Activated CD4-positive, CD25-positive, alpha-beta regulatory T cell treated with anti-CD3 and anti-CD28 coated beads, Interleukin-2, amount 50 U/mL, for 24 hours (primary cell): Measurements from ENCODE around the gene XAGE3.

Source experiments
- ATAC-seq, 2 donors: fragments of 150-1000 bp; cut with Tn5 transposase; one replicate each; pipeline ENCODE4 v1.10.0; 2021; ENCODE audit warnings: mild to moderate bottlenecking in 1 of 2, moderate library complexity in 1 of 2

The XAGE3 gene

GRCh38 chrX:52839137-52839536 is 28.7 kb downstream of the XAGE3 start:
- ATAC-seq = no peak

- no peak for ATAC-seq
Observed at GRCh38 chrX:52830551-52830950, 37.3 kb downstream of the XAGE3 start.

GRCh38 chrX:52824608-52825007 is 43.3 kb downstream of the XAGE3 start:
- ATAC-seq = no peak

GRCh38 chrX:52821079-52821760 is 46.7 kb downstream of the XAGE3 start:
- ATAC-seq = no peak

GRCh38 chrX:52819788-52820187 is 48.1 kb downstream of the XAGE3 start:
- ATAC-seq = no peak
